GM19438 (cell line): ENCODE measurements around the gene EXOC4.

Experiments
- ATAC-seq: cut with Tn5 transposase; IDR thresholded peaks from one replicate; pipeline ENCODE4 v1.9.1; 2021; ENCODE audit warnings: low read depth; ENCODE audit not compliant: unreplicated experiment

The EXOC4 gene

DNA sequence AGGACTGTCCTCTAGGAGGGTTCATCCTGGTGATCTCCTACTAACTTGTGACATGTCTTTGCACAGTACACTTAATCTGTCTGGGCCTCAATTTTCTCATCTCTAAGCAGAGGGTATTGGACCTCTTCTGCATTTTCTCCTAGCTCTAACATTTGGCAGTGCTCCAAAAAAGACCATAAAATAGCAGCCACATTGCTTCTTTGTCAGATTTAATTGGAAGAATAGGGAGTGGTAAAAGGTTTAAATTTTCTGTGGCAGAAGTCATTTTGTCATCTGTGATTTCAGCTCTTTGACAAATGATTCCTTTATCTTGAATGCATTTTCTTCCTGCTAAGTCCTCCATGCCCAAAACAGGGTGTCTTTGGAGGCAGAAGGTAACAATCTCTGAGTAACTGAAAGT lies 584.3 kb downstream of the EXOC4 start:
- ATAC-seq, result no peak

GRCh38 chr7:133839121-133839520 lies 586.2 kb downstream of the EXOC4 start:
- no peak for ATAC-seq

DNA sequence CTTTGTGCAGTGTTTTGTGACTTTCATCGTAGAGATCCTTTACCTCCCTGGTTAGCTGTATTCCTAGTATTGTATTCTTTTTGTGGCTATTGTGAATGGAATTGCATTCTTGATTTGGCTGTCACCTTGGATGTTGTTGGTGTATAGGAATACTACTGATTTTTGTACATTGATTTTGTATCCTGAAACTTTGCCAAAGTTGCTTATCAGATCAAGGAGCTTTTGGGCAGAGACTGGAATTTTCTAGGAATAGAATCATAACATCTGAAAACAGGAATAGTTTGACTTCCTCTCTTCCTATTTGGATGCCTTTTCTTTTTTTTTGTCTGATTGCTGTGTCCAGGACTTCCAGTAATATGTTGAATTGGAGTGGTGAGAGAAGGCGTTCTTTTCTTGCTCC lies 590.5 kb downstream of the EXOC4 start:
- ATAC-seq, result no peak

GRCh38 chr7:133845005-133845404 lies 592.1 kb downstream of the EXOC4 start:
- ATAC-seq, result no peak

GRCh38 chr7:133846203-133846945 lies 593.5 kb downstream of the EXOC4 start:
- ATAC-seq, result no peak

- ATAC-seq, result no peak
Observed at GRCh38 chr7:133850497-133851280, 597.8 kb downstream of the EXOC4 start.

DNA sequence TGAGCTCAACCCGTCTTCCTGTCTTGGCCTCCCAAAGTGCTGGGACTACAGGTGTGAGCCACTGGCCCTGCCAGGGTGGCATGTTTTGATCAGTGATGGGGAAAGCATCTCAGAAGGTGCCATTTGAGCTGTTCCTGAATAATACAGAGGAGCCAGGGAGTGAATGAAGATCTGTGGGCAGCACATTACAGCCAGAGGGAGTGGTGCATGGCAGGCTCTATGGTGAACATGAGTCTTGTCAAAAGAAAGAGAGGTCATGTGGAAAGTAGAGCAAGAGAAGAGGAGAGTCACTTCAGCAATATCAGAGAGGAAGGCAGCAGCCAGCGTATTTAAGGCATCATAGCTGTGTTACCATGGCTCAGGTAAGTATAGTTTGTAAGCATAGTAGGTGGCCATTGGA lies 598.5 kb downstream of the EXOC4 start:
- no peak for ATAC-seq

GRCh38 chr7:133853706-133854276 lies 600.9 kb downstream of the EXOC4 start:
- ATAC-seq, result peak; percentile 79

GRCh38 chr7:133854739-133855138 lies 601.9 kb downstream of the EXOC4 start:
- no peak for ATAC-seq

DNA sequence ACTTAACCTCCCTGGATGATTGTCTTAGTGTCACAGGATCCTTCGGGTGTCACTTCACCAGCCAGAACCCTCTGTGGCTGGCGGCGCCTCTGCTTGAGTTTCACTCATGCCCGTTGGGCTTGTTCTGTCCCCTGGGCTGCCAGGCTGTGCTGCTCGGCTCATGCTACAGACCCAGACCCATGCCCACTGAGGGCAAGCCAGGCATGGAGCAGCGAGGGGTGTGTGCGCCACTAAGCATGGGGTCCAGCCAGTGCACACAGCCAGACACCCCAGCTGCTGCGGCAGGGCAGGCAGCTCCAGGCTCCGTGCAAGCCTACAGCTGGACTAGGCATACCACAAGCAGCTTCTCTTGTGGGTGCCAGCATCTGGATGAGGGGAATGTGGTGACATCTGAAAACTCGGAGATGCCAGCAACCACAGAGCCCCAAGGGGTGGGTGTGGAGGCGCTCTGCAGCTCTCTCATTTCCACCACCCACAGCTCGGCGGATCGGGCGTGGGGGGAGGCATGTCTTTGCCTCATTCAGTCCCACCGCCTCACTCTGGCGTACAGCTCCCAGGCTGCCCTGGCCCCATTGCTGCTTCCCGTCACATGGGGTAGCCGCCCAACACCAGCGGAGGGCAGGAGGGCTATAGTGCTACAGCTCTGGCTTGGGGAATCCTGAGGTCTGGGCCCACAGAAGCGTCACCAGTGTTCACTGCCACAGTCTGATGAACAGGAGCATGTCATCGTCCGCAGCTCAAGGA lies 604.7 kb downstream of the EXOC4 start:
- no peak for ATAC-seq

- no peak for ATAC-seq
Observed at GRCh38 chr7:133858311-133858710, 605.4 kb downstream of the EXOC4 start.

GRCh38 chr7:133859231-133859630 lies 606.4 kb downstream of the EXOC4 start:
- no peak for ATAC-seq

DNA sequence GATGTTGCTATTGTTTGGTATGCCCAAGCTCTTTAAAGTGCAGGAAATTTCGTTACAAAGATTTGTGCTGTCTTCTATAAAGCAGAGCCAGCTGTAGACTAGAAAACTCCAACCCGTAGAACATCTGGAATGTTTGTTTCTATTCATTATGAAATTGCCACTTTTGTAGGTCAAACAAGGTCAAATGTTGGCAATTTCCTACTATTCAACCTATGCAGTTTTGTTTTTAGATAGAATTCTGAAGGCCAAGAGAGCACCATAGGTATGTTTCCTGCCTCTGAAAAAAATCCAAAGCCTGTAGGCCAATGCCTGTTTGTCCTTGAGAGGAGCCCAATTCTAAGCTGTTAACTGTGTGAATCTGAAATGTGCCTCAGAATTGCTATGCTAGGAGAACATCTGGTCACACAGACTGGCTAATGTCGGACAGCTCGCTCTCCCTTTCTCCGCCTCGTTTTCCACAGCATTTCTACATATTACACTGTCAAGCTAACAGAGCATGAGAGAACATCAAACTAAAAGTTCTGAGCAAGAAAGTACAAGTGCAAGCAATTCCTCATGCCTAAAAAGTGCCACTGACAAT lies 607.1 kb downstream of the EXOC4 start:
- no peak for ATAC-seq

DNA sequence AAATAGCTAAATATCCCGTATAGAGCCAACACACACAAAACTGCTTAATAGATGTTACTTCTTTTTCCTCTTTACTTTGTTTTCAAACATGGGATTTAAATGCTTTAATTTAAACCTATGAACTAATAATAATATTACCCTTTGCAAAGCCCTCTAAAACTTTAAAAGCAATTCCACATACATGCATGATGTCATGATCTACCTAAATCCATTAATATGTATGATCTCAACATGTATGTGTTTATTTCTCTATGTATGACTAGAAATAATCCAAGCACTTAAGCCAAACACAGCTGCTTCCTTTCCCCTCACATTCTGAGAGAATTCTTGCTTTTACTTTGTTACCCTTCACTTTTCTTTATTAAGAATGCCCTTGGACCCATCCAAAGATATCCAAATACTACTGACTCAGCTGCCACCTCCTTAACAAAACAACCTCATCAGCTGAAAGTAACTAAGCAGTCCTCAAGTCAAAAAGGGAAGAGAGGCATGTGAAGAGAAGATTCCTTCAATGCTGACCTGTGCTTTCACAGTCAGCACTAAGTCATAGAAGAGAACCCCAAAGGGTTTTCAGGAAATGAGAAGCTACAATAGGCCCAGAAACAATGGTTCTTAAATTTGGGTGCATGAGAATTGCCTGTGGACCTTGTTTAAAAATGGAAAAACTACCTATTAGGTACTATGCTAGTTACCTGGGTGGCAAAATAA lies 607.9 kb downstream of the EXOC4 start:
- no peak for ATAC-seq

GRCh38 chr7:133861876-133862275 lies 609.0 kb downstream of the EXOC4 start:
- ATAC-seq, result no peak

GRCh38 chr7:133863362-133864061 lies 610.6 kb downstream of the EXOC4 start:
- no peak for ATAC-seq

- no peak for ATAC-seq
Observed at GRCh38 chr7:133869556-133869955, 616.7 kb downstream of the EXOC4 start.

DNA sequence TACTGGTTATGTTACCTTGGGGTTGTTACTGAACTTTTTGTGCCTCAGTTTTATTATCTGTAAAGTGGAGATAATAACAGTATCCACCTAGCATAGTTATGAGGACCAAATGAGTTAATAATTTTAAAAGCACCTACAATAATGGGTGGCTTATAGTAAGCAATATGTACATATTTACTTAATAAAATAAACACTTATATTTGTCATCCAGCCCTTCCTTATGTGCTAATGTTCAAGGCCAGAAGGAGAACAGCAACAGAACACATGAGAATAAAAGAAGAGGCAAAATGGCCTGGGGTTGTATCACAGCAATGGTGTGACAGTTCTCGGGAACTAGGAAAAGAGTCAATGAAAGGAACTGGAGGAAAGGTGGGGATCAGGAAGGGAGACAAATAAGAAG lies 618.9 kb downstream of the EXOC4 start:
- ATAC-seq, result no peak

DNA sequence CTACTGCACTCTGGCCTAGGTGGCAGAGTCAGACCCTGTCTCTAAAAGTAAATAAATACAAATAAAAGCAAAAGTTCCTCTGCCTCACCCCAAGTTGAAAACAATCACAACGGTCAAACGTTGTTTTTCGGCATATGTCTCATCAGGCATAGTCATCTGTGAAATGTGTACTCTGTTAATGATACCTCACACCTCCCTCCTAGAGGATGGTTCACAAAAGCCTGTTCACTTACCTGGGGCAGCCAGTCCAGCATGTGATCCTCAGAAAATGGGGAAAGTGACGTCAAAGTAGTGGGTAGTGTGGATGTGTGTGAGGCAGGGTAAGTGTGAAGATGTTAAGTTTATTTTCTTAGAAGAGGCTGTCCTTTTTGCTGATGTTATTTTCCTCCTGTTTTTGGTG lies 620.3 kb downstream of the EXOC4 start:
- ATAC-seq, result no peak
